Posterior vena cava (tissue), 2 donors: ENCODE results near the gene KLHDC4. TPM values are rescaled to one million over a fixed set of nuclear protein-coding genes. Genes with fewer than 3 reads are reported as not detected.
"Not testable (repeated sequence)": the region's sequence is repeated elsewhere in the genome, so short reads cannot be mapped to it uniquely, and the experiment has no call there.

Experiments
- DNase-seq: peaks from one replicate; pipeline ENCODE4 v3.0.0-alpha.2; 2020; ENCODE audit warnings: low spot score
- intact Hi-C, 2 donors: fragments of 100-400 bp; cut with DNase I; formaldehyde crosslinking; loops; one replicate each; pipeline versions ENCODE4 v1.14.1 to v1.14.2; 2022 to 2023
- total RNA-seq, 2 donors: library from RNA; stranded (reverse); fragmentation: NEBNext Ultra II Directional; extraction: Animal tissue kit (Norgen Biotek cat#: 25700); gene quantifications; one replicate each; pipeline ENCODE4 v1.2.1, GENCODE V29; 2021
- donor health status: DM: yes; HTN: yes; CAD: no.
- donor health status: DM: yes; HTN: yes; CAD: no.

Gene KLHDC4
- total RNA-seq, 2 donors from 2014 or later, result 19.8 to 21.9 TPM

DNA sequence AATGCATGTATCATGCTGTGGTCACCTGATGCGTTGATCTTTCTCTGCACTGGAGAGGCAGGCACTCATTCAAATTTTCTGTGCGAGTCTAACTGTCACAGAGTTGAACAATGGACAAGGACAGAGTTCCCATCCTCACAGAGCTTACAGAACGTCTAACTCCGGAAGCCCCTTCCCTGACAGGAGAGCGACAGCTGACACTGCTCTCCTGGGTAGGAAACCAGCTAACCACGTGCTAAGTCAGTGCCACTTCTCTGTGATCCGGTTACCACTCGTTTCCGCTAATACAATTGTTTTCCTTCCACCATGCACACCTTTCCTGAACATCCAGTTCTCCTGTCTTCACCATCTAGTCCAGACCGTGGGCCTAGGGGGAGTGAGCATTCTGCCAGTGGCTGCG, 11.3 kb downstream of the KLHDC4 start:
- no peak for DNase-seq
- intact Hi-C loops, result no loop called here

DNA sequence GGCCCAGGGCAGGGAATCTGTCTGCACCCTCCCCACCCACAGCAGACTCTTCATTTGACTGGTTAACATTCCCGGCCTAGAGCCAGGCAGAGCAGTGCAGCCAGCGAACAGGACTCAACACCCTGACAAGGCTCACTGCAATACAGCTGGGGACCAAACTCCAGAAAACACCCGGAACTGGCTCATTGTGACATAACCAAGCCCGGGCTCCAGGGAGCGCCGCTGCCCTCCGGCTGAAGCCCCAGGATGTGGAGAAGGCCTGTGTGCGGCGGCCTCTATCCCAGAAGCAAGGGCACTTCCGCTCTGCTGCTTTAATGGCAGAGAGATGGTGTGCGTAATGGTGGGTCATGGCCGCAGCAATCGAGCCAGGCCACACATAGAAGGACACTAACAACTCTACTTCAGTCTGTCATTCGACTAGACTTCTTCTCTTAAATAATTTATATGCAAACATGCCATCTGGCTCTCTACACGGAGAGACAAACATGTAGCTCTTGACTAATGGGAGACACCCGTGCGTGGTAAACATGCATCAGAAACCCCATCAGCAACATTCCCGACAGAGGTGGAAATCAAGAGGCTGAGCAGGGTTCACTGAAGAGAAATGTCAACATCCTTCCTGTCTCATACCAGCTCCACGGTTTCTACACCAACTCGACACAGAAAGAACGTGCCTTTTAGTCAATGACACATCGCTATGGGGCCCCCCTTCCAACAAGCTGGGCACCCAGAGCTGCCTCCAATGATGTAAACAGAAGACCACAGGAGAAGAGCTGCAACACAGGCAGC, 18.0 kb downstream of the KLHDC4 start:
- intact Hi-C loops, result loop anchor here in 1 of 2 donors (5.0 kb wide), 1 partner anchor 1699 kb away; no protein-coding TSS in a partner anchor
- no peak for DNase-seq

DNA sequence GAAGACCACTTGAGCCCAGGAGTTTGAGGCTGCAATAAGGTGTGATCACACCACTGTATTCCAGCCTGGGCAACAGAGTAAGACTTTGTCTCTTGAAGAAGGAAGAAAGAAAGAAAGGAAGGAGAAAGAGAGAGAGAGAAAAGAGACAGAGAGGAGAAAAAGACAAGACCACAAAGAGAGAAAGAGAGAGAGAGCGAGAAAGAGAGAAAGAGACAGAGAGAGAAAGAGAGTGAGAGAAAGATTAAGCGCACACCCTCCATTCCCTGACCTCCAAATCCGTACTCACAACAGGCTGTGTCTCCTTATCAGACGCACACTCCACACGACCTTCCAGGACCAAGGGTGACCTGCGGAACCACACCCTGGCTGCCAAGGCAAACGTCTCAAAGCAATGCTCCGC, 19.6 kb downstream of the KLHDC4 start:
- intact Hi-C loops, result loop anchor here in 1 of 2 donors (5.0 kb wide), 1 partner anchor 1701 kb away; no protein-coding TSS in a partner anchor

DNA sequence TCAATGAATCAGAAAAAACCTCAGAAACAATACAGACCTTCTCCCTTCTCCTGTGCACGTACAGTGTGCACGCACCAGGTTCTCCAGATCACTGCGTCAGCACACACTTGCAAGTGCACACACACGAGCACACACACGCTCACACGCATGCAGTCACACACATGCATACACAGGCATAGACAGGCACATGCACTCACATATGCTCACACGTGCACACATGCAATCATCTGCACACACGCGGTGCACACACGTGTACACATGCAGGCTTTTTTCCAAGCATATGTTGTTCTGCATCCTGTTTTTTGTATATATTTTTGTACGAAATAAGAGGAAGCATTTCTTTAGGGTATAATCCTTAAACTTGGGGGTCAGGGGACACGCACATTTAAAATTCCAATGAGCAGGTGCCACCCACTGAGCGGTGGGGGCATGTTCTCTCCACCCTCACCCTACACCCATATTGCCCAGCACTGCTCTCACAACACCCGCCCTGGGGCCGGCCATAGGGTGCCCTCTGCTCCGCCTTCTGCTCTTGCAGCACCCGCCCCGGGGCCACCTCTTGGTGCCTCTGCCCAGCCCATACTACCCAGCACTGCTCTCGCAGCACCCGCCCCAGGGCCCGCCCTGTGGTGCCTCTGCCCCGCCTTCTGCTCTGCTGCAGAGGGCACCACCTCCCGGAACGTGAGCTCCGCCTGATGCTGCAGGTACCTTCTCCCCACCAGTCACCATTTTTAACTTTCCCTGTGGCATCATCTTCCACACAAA, 20.9 kb downstream of the KLHDC4 start:
- DNase-seq, result no peak
- intact Hi-C loops, result loop anchor here in 1 of 2 donors (5.0 kb wide), 1 partner anchor 1702 kb away; no protein-coding TSS in a partner anchor

More for the DNA sequence above, 19.6 kb downstream of the KLHDC4 start:
- DNase-seq, result no peak

- DNase-seq, result no peak
- intact Hi-C loops, result no loop called here
These were observed 22.9 kb downstream of the KLHDC4 start for GRCh38 chr16:87742781-87743490.

DNA sequence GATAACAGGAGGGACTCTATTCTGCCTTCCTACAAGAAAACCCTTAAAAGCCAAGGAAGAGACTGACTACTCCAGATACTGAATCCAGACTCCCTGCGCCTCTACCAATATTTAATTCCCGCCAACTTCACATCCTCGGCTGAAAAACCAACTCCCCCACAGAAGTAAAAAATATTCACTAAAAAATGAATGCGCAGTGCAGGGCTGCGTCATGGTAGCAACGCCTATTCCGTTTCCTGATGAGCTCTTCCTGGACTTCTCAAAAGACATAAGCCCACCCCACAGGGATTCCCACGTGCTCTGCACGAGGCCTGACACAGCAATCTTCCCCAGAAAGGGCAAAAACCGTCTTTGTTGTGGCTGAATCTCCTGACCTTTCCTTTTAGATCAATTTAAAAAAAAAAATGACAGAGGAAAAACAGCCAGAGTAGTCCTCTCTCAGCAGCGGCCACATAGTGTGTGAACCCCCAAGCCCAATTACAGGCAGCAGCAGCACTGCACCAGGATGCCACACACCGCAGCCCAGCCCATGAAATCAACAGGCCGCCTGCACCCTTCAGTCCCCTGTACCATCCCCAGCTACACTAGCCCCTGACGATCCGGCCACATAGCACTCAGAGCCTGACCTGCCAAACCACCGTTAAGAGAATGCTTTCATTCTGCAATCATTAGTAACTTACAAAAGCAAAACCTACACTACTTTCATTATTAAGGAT, 23.9 kb downstream of the KLHDC4 start:
- intact Hi-C loops, result no loop called here

GRCh38 chr16:87740909-87741424, 24.8 kb downstream of the KLHDC4 start:
- DNase-seq, result no peak
- intact Hi-C loops, result no loop called here

More for the DNA sequence above, 23.9 kb downstream of the KLHDC4 start:
- no peak for DNase-seq

GRCh38 chr16:87740441-87740840, 25.3 kb downstream of the KLHDC4 start:
- intact Hi-C loops, result no loop called here
- DNase-seq, result no peak

DNA sequence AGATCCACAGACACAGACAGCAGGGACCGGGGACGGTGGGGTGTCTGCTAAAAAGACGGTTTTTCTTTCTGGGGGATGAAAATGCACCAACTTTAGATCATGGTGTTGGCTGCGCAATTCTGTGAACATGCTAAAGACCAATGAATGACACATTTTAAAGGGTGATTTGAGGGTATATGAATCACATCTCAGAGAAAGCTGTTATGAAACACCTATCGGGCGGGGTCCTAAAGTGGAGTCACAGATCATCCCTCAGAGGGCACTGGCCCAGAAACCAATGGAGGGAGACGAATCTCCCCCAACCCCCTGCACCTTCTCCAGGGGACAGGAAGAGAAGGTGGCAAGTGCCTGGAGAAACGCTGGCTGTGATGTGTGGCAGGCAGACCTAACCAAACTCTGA, 26.0 kb downstream of the KLHDC4 start:
- intact Hi-C loops, result no loop called here
- DNase-seq, result no peak

- intact Hi-C loops, result no loop called here
- no peak for DNase-seq
These were observed 29.8 kb downstream of the KLHDC4 start for GRCh38 chr16:87736008-87736382.

- intact Hi-C loops, result no loop called here
- DNase-seq, result no peak
These were observed 30.3 kb downstream of the KLHDC4 start for GRCh38 chr16:87735270-87736007.

DNA sequence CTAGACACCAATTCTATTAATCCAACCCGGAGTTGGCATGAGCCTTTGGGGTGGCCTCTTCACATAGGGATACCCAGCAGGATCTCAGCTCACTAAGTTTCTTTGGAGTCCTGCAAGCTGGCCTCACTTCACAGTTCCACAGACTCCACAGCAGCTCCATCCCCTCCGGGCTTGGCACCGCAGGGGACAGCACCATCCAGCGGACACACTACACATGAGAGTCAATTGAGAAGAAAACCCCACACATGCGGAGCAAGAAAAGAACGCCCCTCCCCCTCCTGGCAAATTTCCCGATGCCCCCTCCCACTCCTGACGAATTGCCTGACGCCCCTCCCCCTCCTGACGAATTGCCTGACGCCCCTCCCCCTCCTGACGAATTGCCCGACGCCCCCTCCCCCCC, 31.1 kb downstream of the KLHDC4 start:
- DNase-seq, result no peak
- intact Hi-C loops, result no loop called here

DNA sequence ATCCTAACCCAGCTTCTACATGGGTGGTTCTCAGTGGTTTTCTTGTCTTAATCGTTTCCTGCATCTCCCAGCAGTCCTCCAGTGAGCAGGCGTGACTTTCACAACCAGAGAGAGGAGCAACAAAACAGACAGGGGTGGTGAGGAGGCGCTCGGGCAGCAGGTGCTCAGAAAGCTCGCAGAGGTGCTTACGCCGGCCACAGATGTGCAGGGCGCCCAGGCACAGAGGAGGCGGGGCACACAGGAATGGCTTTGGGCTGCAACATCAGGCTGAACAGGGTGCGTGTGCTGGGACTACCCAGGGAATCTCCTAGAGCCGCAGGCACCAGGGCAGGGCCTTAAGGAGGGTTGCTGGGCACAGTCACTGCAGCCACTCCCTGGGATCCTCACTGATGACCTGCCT, 32.6 kb downstream of the KLHDC4 start:
- intact Hi-C loops, result no loop called here
- DNase-seq, result no peak

DNA sequence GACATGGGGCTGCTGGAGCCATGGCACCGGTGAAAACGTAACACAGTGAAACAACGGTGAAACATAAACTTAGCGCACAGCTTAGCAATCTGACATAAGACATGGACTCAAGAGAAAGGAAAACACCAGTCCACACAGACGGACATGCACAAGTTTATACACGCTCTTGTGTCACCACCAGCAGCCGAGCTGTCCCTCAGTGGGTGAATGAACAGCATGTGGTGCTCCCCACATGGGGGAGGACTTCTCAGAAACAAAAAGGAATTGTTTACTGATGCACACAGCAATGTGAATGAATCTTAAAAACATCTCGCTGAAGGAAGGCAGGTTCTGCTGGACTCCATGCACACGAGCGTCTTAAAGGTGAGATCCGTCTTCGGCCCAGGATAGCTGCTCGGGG, 34.2 kb downstream of the KLHDC4 start:
- no peak for DNase-seq
- intact Hi-C loops, result no loop called here

DNA sequence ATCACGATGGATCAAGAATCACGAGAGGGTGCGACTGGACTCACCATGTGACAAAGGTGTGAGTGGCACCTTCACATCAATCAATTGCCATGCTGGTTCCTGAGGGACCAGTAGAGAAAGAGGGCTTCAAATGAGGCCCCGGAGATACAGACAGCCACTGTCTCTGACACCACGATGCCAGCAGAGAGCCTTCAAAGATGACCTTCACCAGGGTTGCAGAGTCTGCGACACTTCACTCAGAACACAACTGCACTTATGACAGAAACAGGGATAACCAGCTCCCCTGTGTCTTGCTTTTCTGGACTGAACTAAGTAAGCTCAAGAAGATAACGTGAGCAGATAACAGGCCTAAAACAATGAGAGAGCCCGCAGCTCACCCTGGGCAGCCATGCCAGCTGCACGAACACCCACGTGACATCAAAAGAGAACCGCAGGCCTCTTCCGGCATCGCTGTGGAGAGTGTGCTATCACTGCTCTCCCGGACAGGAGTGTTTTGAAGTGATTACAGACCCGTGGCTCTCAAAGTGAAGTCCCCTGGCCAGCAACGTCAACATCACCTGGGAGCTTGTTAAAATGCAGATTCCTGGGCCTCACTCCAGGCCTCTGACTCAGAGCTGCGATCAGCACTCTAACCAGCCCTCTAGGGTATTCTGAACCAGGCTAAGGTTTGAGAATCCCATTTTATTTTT, 36.4 kb downstream of the KLHDC4 start:
- DNase-seq, result no peak
- intact Hi-C loops, result no loop called here

- DNase-seq, result no peak
- intact Hi-C loops, result no loop called here
These were observed 37.8 kb downstream of the KLHDC4 start for GRCh38 chr16:87728026-87728425.

DNA sequence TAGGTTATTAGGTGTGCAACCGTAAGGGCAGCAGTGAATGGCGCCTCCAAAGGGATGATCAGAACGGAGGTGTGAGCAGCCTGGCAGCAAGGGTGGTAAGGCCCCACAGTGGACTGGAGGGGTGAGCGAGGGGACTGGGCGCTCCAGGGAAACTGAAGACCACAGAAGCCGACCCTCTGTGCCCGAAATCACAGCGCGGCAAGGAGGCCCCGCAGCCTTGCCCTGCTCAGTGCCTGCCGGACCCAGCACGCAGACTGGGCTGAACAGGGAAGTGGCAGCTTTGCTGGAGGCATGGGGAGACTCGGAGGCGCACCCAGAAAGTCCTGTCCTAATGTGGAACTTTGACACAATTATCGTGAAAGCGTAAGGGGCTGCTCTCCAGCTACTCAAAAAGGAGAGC, 38.4 kb downstream of the KLHDC4 start:
- no peak for DNase-seq
- intact Hi-C loops, result no loop called here

GRCh38 chr16:87726577-87726976, 39.2 kb downstream of the KLHDC4 start:
- intact Hi-C loops, result not testable (repeated sequence)

More at GRCh38 chr16:87726577-87726976, 39.2 kb downstream of the KLHDC4 start:
- not testable (repeated sequence) for DNase-seq
